Fibroblast of pulmonary artery (primary cell): ENCODE measurements around the gene TCOF1.

Experiments
- DNase-seq: peaks from one replicate; pipeline ENCODE4 v3.0.0-alpha.2; 2010; ENCODE audit warnings: low read depth
- H3K4me3 ChIP-seq: replicated peaks from 2 replicates; pipeline ENCODE4 v1.5.1; 2011; ENCODE audit warnings: low read depth, mild to moderate bottlenecking, control low read depth, low read length, moderate library complexity
- TF ChIP-seq, protein P1 (sequence below): IDR thresholded peaks from 2 replicates; pipeline ENCODE4 v1.5.1; 2011; ENCODE audit warnings: mild to moderate bottlenecking, control low read depth, low read length, inconsistent platforms; ENCODE audit errors: missing control alignments

TCOF1 gene

DNA sequence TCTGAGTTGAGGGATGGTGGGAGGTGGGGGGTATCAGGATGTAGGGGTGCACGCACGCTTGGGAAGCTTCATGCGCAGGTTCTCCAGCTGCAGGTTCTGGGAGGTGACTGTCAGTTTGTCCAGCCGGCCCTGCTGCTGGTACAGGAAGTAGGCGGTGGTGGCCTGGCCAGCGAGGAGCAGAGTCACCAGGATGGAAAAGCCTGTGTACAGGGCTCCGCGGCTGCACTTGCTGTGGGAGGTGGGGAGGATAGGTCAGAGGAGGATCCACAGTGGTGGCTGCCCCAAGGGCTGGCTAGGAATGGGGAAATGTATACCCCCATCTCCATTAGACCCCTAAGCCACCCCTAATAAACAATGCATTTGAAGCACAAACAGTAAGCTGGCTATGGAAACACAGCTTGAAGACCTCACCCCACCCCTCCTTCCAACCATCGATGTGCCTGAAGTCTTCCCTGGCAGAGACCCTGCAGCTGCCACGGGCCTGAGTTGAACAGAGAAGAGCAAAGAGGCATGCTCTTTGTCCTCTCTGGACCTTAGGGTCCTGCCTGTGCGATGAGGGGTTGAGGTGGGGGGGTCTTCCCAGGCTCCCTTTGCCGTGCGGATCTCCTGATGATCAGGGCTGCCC is 49.7 kb downstream of the TCOF1 start:
- DNase-seq, result no peak
- H3K4me3 ChIP-seq, result no peak overlapping the region
- TF ChIP-seq, protein P1, sequence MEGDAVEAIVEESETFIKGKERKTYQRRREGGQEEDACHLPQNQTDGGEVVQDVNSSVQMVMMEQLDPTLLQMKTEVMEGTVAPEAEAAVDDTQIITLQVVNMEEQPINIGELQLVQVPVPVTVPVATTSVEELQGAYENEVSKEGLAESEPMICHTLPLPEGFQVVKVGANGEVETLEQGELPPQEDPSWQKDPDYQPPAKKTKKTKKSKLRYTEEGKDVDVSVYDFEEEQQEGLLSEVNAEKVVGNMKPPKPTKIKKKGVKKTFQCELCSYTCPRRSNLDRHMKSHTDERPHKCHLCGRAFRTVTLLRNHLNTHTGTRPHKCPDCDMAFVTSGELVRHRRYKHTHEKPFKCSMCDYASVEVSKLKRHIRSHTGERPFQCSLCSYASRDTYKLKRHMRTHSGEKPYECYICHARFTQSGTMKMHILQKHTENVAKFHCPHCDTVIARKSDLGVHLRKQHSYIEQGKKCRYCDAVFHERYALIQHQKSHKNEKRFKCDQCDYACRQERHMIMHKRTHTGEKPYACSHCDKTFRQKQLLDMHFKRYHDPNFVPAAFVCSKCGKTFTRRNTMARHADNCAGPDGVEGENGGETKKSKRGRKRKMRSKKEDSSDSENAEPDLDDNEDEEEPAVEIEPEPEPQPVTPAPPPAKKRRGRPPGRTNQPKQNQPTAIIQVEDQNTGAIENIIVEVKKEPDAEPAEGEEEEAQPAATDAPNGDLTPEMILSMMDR, result no peak

DNA sequence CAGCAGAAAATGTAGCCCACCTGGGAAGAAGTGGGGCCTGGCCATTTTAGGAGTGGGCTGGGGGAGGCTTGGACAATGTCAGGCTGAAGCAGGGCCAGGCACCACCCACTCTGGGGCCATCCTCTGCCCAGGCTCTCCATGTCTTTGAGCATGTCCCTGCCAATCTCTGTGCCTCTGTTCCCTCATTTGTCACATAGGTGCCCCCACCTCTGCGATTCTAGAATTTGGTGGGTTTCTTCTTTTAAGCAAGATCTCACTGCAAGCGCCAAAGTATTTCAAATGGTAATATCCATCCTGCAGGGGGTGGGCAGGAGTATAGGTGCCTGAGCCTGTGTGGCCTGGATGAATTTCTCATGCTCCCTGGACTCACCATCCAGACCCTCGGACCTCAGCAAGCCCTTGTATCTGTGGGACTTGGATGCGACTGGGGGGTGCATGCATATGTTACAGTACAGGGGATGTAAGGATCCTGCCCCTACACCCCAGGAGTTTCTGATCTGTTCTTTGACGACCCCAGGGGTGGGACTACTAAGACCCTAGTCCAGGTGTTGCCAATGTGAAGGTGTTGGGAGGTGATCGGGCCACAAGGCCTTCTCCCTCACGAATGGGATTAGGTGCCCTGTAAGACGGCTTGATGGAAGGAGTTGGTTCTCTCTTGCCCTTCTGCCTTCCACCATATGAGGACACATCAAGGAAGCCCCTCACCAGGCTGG is 50.9 kb downstream of the TCOF1 start:
- TF ChIP-seq, protein P1, result no peak
- no peak for DNase-seq
- H3K4me3 ChIP-seq, result no peak overlapping the region

DNA sequence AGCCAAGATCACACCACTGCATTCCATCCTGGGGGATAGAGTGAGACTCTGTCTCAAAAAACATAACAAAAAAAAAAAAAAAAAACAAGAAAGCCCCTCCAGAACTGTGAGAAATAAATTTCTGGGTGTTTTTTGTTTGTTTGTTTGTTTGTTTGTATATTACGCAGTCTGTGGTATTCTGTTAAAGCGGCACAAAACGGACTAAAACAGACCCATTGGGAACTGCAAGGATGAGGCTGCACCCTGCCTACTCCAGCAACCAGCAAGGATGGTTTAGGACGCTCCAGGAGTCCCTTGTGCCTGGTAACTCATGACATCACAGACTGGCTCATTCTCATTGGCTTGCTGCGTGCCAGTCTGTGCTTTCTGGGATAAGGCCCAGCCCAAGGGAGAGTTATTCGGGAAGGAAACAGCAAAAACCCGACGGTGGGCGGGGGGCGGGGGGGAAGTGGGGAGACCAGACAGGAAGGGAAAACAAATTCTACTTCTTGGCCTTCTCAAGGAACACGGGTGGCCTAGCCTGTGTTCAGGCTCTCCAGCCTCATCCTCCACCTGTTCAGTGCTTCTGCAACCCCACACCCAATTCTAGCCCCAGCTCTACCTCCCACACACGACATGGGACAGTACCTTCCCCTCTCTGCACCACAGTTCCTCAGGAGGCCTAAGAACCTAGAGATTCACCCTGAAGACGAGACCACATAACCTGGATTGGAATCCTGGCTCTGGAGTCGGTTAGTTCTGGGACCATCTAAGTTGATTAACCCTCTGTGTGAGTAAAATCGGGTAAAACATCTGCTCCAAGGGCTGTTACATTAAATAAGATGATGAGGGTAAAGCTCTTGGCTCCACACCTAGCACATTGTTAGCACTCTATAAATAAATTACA is 52.4 kb downstream of the TCOF1 start:
- peak; percentile 87 for DNase-seq
- no peak overlapping the region for H3K4me3 ChIP-seq
- TF ChIP-seq, protein P1, result no peak

DNA sequence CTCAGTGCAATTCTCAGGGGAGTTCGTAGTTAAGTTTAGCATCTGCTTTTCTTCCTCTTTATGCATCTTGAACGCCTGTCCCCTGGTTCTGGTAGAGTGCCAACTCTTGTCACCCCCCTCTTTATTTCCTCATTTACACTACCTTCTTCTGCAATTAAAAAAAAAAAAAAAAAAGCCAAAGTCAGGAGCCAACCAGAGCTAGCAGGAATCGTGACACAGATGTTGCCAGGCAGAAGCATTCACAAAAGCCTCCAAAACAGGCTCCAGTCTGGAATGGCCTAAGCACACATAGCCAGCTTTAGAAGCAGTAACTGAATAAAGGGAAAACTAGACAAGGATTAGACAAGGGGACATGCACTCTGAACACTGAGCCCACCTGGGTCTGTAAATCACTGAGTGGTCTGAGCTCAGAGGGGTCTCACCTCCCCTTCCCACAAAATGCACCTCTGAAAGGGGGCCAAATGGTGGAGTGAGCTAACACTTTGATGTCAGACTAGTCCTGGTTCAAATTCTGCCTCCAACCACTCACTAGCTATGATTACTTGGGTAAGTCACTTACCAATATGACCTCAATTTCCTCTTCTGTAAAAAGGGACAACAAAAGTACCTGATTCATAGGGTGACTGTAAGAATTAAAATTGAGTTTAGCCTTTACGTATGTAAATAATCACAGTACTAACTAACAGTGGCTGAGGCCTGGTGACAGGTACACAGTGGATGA is 53.2 kb downstream of the TCOF1 start:
- TF ChIP-seq, protein P1, result no peak
- H3K4me3 ChIP-seq, result no peak overlapping the region
- DNase-seq, result peak; percentile 79

DNA sequence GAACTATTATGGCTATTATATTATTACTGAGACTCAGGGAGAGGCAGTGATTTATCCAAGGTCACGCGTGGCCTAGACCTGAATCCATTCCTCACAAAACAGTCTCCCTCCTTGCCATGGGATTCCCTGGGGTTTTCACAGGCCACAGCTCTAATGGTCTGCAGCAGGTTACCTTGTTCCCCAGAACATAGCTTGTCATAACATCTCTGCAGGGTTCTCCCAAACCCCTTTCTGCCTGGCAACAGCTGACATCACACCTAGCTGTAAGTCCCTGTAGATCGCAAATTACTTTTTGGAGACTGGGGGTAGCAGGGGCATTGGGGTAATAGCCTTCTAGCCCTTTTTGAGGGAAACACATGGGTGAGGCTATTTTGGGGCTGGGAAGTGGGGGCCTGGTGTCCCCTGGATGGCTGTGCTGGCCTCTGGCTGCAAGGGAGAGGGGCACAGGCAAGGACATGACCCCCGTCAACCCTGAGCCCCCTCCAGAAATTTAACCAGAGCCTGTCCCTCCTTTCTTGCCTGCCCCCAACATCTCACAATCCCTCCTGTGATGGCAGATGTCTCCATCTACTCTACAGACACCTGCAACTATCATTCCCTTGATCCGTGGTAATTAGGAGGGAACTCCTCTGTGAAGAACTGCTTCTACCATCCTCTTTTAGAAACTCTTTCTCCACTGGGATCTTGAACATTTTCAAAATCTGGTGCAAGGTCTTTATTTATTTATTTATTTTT is 53.9 kb downstream of the TCOF1 start:
- peak; percentile 19 for DNase-seq
- no peak overlapping the region for H3K4me3 ChIP-seq

More for the DNA sequence above, 53.9 kb downstream of the TCOF1 start:
- TF ChIP-seq, protein P1, result no peak
